Endothelial cell of umbilical vein (primary cell): ENCODE measurements around the gene TRMT44. TPM values are rescaled to one million over a fixed set of nuclear protein-coding genes. Genes with fewer than 3 reads are reported as not detected.

Source experiments
- BruUV-seq: library from RNA; stranded (reverse); fragments of 400-500 nt; replicated peaks from 2 replicates; lab custom pipeline; 2021; lab: Mats Ljungman, UMichigan
- CTCF ChIA-PET: fragments of 300-600, 350-600 bp; sonication (Branson Sonifier 250); formaldehyde crosslinking; loops from one replicate; lab custom pipeline; 2021; ENCODE audit warnings: antibody characterized with exemption, inconsistent platforms; lab: Charles Lee
- POLR2A ChIA-PET: fragments of 300-600, 350-600 bp; sonication (Branson Sonifier 250); formaldehyde crosslinking; loops from one replicate; lab custom pipeline; 2021; ENCODE audit warnings: antibody characterized with exemption, inconsistent platforms; lab: Charles Lee
- DNase-seq: peaks from one replicate; pipeline ENCODE4 v3.0.0-alpha.2; 2011; ENCODE audit warnings: low read depth, low spot score
- FAIRE-seq: peaks from 2 replicates; lab custom pipeline; 2011; peaks lifted over from hg19 to GRCh38; lab: Jason Lieb, UNC
- H2AFZ ChIP-seq: 2 replicates; pipeline ENCODE4 v1.6.0; 2012; ENCODE audit warnings: low read depth, low read length, control low read depth, inconsistent platforms
- H3K27ac ChIP-seq: 2 replicates; pipeline ENCODE4 v1.5.1; 2011; ENCODE audit warnings: low read depth, mild to moderate bottlenecking, control low read depth, low read length, moderate library complexity; ENCODE audit not compliant: insufficient read depth
- H3K27me3 ChIP-seq, 2 experiments: 2 replicates each; pipeline versions ENCODE4 v1.6.0 to v1.6.1; 2011; ENCODE audit warnings: low read length in 2 of 2, mixed read lengths in 1 of 2; ENCODE audit not compliant: control insufficient read depth in 2 of 2, insufficient read depth in 2 of 2
- H3K36me3 ChIP-seq, 2 experiments: 2 replicates in 1 of 2; 3 replicates in 1 of 2; pipeline ENCODE4 v1.5.1; 2011; ENCODE audit warnings: low read length in 2 of 2, mild to moderate bottlenecking in 1 of 2, moderate library complexity in 1 of 2; ENCODE audit not compliant: control insufficient read depth in 2 of 2, insufficient read depth in 2 of 2; ENCODE audit errors: extremely low read depth in 1 of 2
- H3K4me1 ChIP-seq: 3 replicates; pipeline ENCODE4 v1.5.1; 2011; ENCODE audit warnings: mild to moderate bottlenecking, low read length; ENCODE audit not compliant: control insufficient read depth, insufficient read depth; ENCODE audit errors: extremely low read depth
- H3K4me2 ChIP-seq: 2 replicates; pipeline ENCODE4 v1.6.1; 2011; ENCODE audit warnings: low read length, control low read depth, mixed read lengths; ENCODE audit not compliant: insufficient read depth
- H3K4me3 ChIP-seq, 3 experiments: fragments of 200-600 bp in 1 of 3; sonication (generic), shearing (Covaris generic) in 1 of 3; replicated peaks in 1 of 3; 2 replicates each; pipeline ENCODE4 v1.5.1; 2011 to 2016; ENCODE audit warnings: control low read depth in 3 of 3, low read length in 3 of 3, mild to moderate bottlenecking in 2 of 3, inconsistent platforms in 1 of 3, low read depth in 1 of 3, moderate library complexity in 1 of 3; ENCODE audit not compliant: insufficient read depth in 1 of 3
- H3K79me2 ChIP-seq: 2 replicates; pipeline ENCODE4 v1.6.0; 2012; ENCODE audit warnings: low read length, inconsistent platforms; ENCODE audit not compliant: control insufficient read depth, insufficient read depth
- H3K9ac ChIP-seq: replicated peaks from 2 replicates; pipeline ENCODE3; 2011; ENCODE audit warnings: low read length, control low read depth; ENCODE audit not compliant: insufficient read depth; ENCODE audit errors: extremely low read depth
- H3K9me1 ChIP-seq: replicated peaks from 3 replicates; pipeline ENCODE4 v1.6.0; 2011; ENCODE audit warnings: mild to moderate bottlenecking, low read length; ENCODE audit not compliant: control insufficient read depth, insufficient read depth; ENCODE audit errors: extremely low read depth
- H3K9me3 ChIP-seq: replicated peaks from 2 replicates; pipeline ENCODE4 v1.5.1; 2012; ENCODE audit warnings: low read length, inconsistent platforms; ENCODE audit not compliant: control insufficient read depth, insufficient read depth
- H4K20me1 ChIP-seq: replicated peaks from 2 replicates; pipeline ENCODE3; 2011; ENCODE audit warnings: mild to moderate bottlenecking, low read length; ENCODE audit not compliant: control insufficient read depth, insufficient read depth; ENCODE audit errors: extremely low read depth
- CTCF ChIP-seq, 2 donors: IDR thresholded peaks; 1 replicate in 1 of 2; 2 replicates in 1 of 2; pipeline ENCODE4 v1.5.1; 2011; ENCODE audit warnings: low read length in 2 of 2, mild to moderate bottlenecking in 2 of 2, moderate library complexity in 2 of 2, control low read depth in 1 of 2, inconsistent platforms in 1 of 2, low read depth in 1 of 2; ENCODE audit not compliant: insufficient read depth in 1 of 2; ENCODE audit errors: extremely low read depth in 1 of 2
- EZH2 ChIP-seq: IDR thresholded peaks from 2 replicates; pipeline ENCODE4 v1.6.1; 2012; ENCODE audit warnings: borderline replicate concordance, low read depth, mild to moderate bottlenecking, moderate library complexity, low read length, inconsistent platforms; ENCODE audit not compliant: severe bottlenecking
- FOS ChIP-seq: IDR thresholded peaks from 2 replicates; pipeline ENCODE4 v1.6.1; 2011; ENCODE audit warnings: mild to moderate bottlenecking, low read length, moderate library complexity, borderline replicate concordance; ENCODE audit not compliant: insufficient read depth
- GATA2 ChIP-seq: IDR thresholded peaks from 2 replicates; pipeline ENCODE4 v1.7.0; 2011; ENCODE audit warnings: low read depth, mild to moderate bottlenecking, moderate library complexity, mixed read lengths, low read length; ENCODE audit not compliant: insufficient read length, insufficient read depth
- JUN ChIP-seq: IDR thresholded peaks from 2 replicates; pipeline ENCODE4 v1.6.1; 2011; ENCODE audit warnings: borderline replicate concordance, low read depth; ENCODE audit not compliant: insufficient read length, insufficient read depth
- MAX ChIP-seq: IDR thresholded peaks from 2 replicates; pipeline ENCODE4 v1.6.1; 2011; ENCODE audit not compliant: insufficient read depth, insufficient read length
- MYC ChIP-seq: IDR thresholded peaks from one replicate; pipeline ENCODE4 v1.6.1; 2011; ENCODE audit warnings: mild to moderate bottlenecking, low read depth, low read length
- POLR2A ChIP-seq: IDR thresholded peaks from 2 replicates; pipeline ENCODE4 v1.6.1; 2012; ENCODE audit warnings: low read depth, mild to moderate bottlenecking, control low read depth, low read length
- POLR2AphosphoS5 ChIP-seq: IDR thresholded peaks from 2 replicates; pipeline ENCODE4 v1.6.1; 2012; ENCODE audit warnings: low read depth, mild to moderate bottlenecking, control low read depth, low read length, moderate library complexity; ENCODE audit not compliant: insufficient read depth
- dilution Hi-C: fragments of 300-500 bp; cut with MboI; formaldehyde crosslinking; loops from one replicate; pipeline ENCODE4 v1.15.0; 2019; ENCODE audit warnings: low sequenced_read_pairs; ENCODE audit not compliant: extremely low pct_ligation_motif_present
- intact Hi-C: fragments of 100-400 bp; cut with micrococcal nuclease; formaldehyde crosslinking; loops from one replicate; pipeline ENCODE4 v1.10.0; 2022
- polyA plus RNA-seq, 4 experiments: library from polyadenylated mRNA; depleted of rRNA in 3 of 4; stranded (reverse) in 3 of 4; unstranded in 1 of 4; fragments of >200 nt; gene quantifications; 2 replicates each; pipeline versions ENCODE4 v1.2.1 to v1.2.3, GENCODE V29; 2011 to 2012; ENCODE audit warnings: missing spikeins in 1 of 4
- total RNA-seq: library from RNA; stranded (reverse); gene quantifications from 2 replicates; pipeline ENCODE4 v1.2.3, GENCODE V29; 2021

TRMT44 gene
- total and polyA plus RNA-seq, 2 donors (not counting 3 experiments of a cell fraction or from before 2014, with no cell fraction given): 10.4 to 17.3 TPM

GRCh38 chr4:8443801-8444200, 3.2 kb downstream of the TRMT44 start:
- Histone ChIP-seq H3K36me3 (peaks cover 6 to 8% of the 10 kb centered on the region in 2 experiments), H3K4me1 (peaks cover 23% of the 10 kb centered on the region), H3K27ac (no peak overlapping the region), H3K79me2 (peaks cover 58% of the 10 kb centered on the region), H3K9me3 (no peaks in the 10 kb centered on the region), H2AFZ (no peak overlapping the region), H3K4me2 (no peak overlapping the region), H3K9ac (no peak overlapping the region), H3K4me3 (no peak overlapping the region), H3K27me3 (no peaks in the 10 kb centered on the region), H3K9me1 (no peaks in the 10 kb centered on the region), H4K20me1 (no peaks in the 10 kb centered on the region)
- ChIA-PET CTCF (no interaction called here), POLR2A (no interaction called here)
- DNase-seq: no peak
- no peak for TF ChIP-seq FOS
- TF ChIP-seq MAX: no peak
- no peak for TF ChIP-seq EZH2
- TF ChIP-seq MYC: no peak
- TF ChIP-seq POLR2A: no peak
- no peak for TF ChIP-seq CTCF (IDR thresholded peaks at IDR 0.05; ENCODE audit: extremely low read depth in 1 of 2, insufficient read depth in 1 of 2, low read depth in 1 of 2, low read length in 2 of 2)
- TF ChIP-seq POLR2AphosphoS5: no peak
- TF ChIP-seq JUN: no peak
- no peak for TF ChIP-seq GATA2
- intact Hi-C loops: no loop called here
- dilution Hi-C loops: no loop called here
- no peak for FAIRE-seq
- no TSS peak for BruUV-seq
